BE2C (cell line): ENCODE results near the gene FBRSL1.

Experiments
- DNase-seq: peaks from one replicate; pipeline ENCODE4 v3.0.0-alpha.2; 2020
- H3K27me3 ChIP-seq: fragments of 250-450 bp; sonication (Bioruptor Pico); 2 replicates; pipeline ENCODE4 v1.5.1; 2020; ENCODE audit warnings: mild to moderate bottlenecking
- H3K36me3 ChIP-seq: fragments of 250-450 bp; sonication (Bioruptor Pico); 2 replicates; pipeline ENCODE4 v1.5.1; 2020; ENCODE audit warnings: mild to moderate bottlenecking
- H3K4me1 ChIP-seq: fragments of 250-450 bp; sonication (Bioruptor Pico); 2 replicates; pipeline ENCODE4 v1.5.1; 2020
- H3K4me3 ChIP-seq: 2 replicates; pipeline ENCODE4 v1.5.1; 2011; ENCODE audit warnings: low read depth, low read length
- H3K9me3 ChIP-seq: fragments of 250-450 bp; sonication (Bioruptor Pico); 2 replicates; pipeline ENCODE4 v1.5.1; 2020
- CTCF ChIP-seq: IDR thresholded peaks from 2 replicates; pipeline ENCODE4 v1.5.1; 2012; ENCODE audit warnings: mild to moderate bottlenecking, low read depth, low read length

Gene FBRSL1

GRCh38 chr12:132449565-132450417 lies 40.2 kb upstream of the FBRSL1 start:
- DNase-seq: no peak
- Histone ChIP-seq H3K27me3 (no peaks in the 10 kb centered on the region; the same call in 1 of the 2 replicates), H3K36me3 (no peaks in the 10 kb centered on the region), H3K4me1 (no peaks in the 10 kb centered on the region), H3K4me3 (no peak overlapping the region), H3K9me3 (no peaks in the 10 kb centered on the region)
- TF ChIP-seq CTCF: no peak

- TF ChIP-seq CTCF: no peak
- H3K9me3 ChIP-seq: no peaks in the 10 kb centered on the region
- no peaks in the 10 kb centered on the region for H3K4me1 ChIP-seq
- no peak overlapping the region for H3K4me3 ChIP-seq
- no peaks in the 10 kb centered on the region for H3K36me3 ChIP-seq
- DNase-seq: no peak
- no peaks in the 10 kb centered on the region; the same call in 1 of the 2 replicates for H3K27me3 ChIP-seq
Observed at GRCh38 chr12:132450418-132451171, 39.4 kb upstream of the FBRSL1 start.

- H3K9me3 ChIP-seq: no peaks in the 10 kb centered on the region
- no peak for TF ChIP-seq CTCF
- no peak overlapping the region for H3K4me3 ChIP-seq
- no peak for DNase-seq
- H3K36me3 ChIP-seq: no peaks in the 10 kb centered on the region
- H3K27me3 ChIP-seq: no peaks in the 10 kb centered on the region; the same call in 1 of the 2 replicates
- H3K4me1 ChIP-seq: no peaks in the 10 kb centered on the region
Observed at GRCh38 chr12:132451172-132451835, 38.6 kb upstream of the FBRSL1 start.

- Histone ChIP-seq H3K4me1 (no peaks in the 10 kb centered on the region), H3K4me3 (no peak overlapping the region), H3K9me3 (no peaks in the 10 kb centered on the region), H3K27me3 (no peaks in the 10 kb centered on the region; the same call in 1 of the 2 replicates), H3K36me3 (no peaks in the 10 kb centered on the region)
- DNase-seq: no peak
- TF ChIP-seq CTCF: no peak
Observed at GRCh38 chr12:132451836-132452195, 38.1 kb upstream of the FBRSL1 start.

- H3K4me1 ChIP-seq: no peaks in the 10 kb centered on the region
- H3K36me3 ChIP-seq: no peaks in the 10 kb centered on the region
- TF ChIP-seq CTCF: no peak
- no peak overlapping the region for H3K4me3 ChIP-seq
- DNase-seq: no peak
- no peaks in the 10 kb centered on the region; the same call in 1 of the 2 replicates for H3K27me3 ChIP-seq
- no peaks in the 10 kb centered on the region for H3K9me3 ChIP-seq
Observed at GRCh38 chr12:132452596-132453350, 37.2 kb upstream of the FBRSL1 start.
